ENCODE measurements around the gene SPAG5.

- TF ChIP-seq, protein P1, sequence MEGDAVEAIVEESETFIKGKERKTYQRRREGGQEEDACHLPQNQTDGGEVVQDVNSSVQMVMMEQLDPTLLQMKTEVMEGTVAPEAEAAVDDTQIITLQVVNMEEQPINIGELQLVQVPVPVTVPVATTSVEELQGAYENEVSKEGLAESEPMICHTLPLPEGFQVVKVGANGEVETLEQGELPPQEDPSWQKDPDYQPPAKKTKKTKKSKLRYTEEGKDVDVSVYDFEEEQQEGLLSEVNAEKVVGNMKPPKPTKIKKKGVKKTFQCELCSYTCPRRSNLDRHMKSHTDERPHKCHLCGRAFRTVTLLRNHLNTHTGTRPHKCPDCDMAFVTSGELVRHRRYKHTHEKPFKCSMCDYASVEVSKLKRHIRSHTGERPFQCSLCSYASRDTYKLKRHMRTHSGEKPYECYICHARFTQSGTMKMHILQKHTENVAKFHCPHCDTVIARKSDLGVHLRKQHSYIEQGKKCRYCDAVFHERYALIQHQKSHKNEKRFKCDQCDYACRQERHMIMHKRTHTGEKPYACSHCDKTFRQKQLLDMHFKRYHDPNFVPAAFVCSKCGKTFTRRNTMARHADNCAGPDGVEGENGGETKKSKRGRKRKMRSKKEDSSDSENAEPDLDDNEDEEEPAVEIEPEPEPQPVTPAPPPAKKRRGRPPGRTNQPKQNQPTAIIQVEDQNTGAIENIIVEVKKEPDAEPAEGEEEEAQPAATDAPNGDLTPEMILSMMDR (IDR thresholded peaks at IDR 0.05; ENCODE audit: low read depth, low read length, poor library complexity, severe bottlenecking), result no peak
- no peak for TF ChIP-seq EZH2phosphoT487 (IDR thresholded peaks at IDR 0.05; ENCODE audit: borderline replicate concordance, low read length)
Observed at GRCh38 chr17:28549236-28550132, 49.3 kb downstream of the SPAG5 start.

Measured in DOHH2 (cell line).